GM12878 (cell line): ENCODE measurements around the gene PPP1R2. TPM values are rescaled to one million over a fixed set of nuclear protein-coding genes. Genes with fewer than 3 reads are reported as not detected.

Source experiments
- ATAC-seq: fragments of 200-7000 bp; cut with Tn5 transposase; 3 replicates; pipeline ENCODE4 v1.9.1; 2020; ENCODE audit warnings: mild to moderate bottlenecking, moderate library complexity
- BruUV-seq: library from RNA; stranded (reverse); fragments of 400-500 nt; replicated peaks from 2 replicates; lab custom pipeline; 2021; lab: Mats Ljungman, UMichigan
- CTCF ChIA-PET: fragments of 300-600 bp; sonication (Branson Sonifier 250); formaldehyde crosslinking; extraction: SDS; loops from one replicate; lab custom pipeline; 2021; ENCODE audit warnings: inconsistent platforms; lab: Yijun Ruan, JAX
- POLR2A ChIA-PET: fragments of 350-600 bp; formaldehyde crosslinking; extraction: SDS; loops from one replicate; lab custom pipeline; 2021; ENCODE audit warnings: inconsistent platforms; lab: Charles Lee
- RAD21 ChIA-PET: fragments of 300-600 bp; sonication (Branson Sonifier 250); formaldehyde crosslinking; loops from one replicate; lab custom pipeline; 2023; ENCODE audit warnings: antibody characterized with exemption; ENCODE audit not compliant: unreplicated experiment; lab: Charles Lee
- SMC1A ChIA-PET: fragments of 300-600 bp; sonication (Branson Sonifier 250); formaldehyde crosslinking; loops from one replicate; lab custom pipeline; 2023; ENCODE audit not compliant: unreplicated experiment, uncharacterized antibody; lab: Charles Lee
- DNase-seq: peaks from one replicate; pipeline ENCODE4 v3.0.0-alpha.2; 2011; ENCODE audit warnings: low read depth, low spot score
- FAIRE-seq: peaks from 3 replicates; lab custom pipeline; 2011; peaks lifted over from hg19 to GRCh38; lab: Jason Lieb, UNC
- H2AFZ ChIP-seq: 2 replicates; pipeline ENCODE4 v1.6.0; 2011; ENCODE audit warnings: low read depth, low read length, control low read depth; ENCODE audit not compliant: control insufficient read depth
- H3K27ac ChIP-seq: 2 replicates; pipeline ENCODE4 v1.5.1; 2011; ENCODE audit warnings: control low read depth; ENCODE audit not compliant: control insufficient read depth, insufficient read depth
- H3K27me3 ChIP-seq, 2 experiments: replicated peaks in 1 of 2; 2 replicates each; pipeline versions ENCODE4 v1.6.0 to v1.6.1; 2011; ENCODE audit warnings: low read length in 1 of 2; ENCODE audit not compliant: control insufficient read depth in 2 of 2, insufficient read depth in 2 of 2
- H3K36me3 ChIP-seq, 2 experiments: 2 replicates each; pipeline ENCODE4 v1.5.1; 2011; ENCODE audit warnings: low read length in 1 of 2; ENCODE audit not compliant: control insufficient read depth in 2 of 2, insufficient read depth in 2 of 2
- H3K4me1 ChIP-seq: 2 replicates; pipeline ENCODE4 v1.6.1; 2011; ENCODE audit warnings: mild to moderate bottlenecking, low read length, moderate library complexity, mixed read lengths; ENCODE audit not compliant: control insufficient read depth, insufficient read depth
- H3K4me2 ChIP-seq: 2 replicates; pipeline ENCODE4 v1.6.0; 2011; ENCODE audit warnings: control low read depth; ENCODE audit not compliant: control insufficient read depth, insufficient read depth
- H3K4me3 ChIP-seq: fragments of 200-600 bp; sonication (generic); 2 replicates; pipeline ENCODE4 v1.5.1; 2016
- H3K79me2 ChIP-seq: 2 replicates; pipeline ENCODE4 v1.6.0; 2011; ENCODE audit warnings: low read length; ENCODE audit not compliant: control insufficient read depth, insufficient read depth
- H3K9ac ChIP-seq: 2 replicates; pipeline ENCODE4 v1.8.0; 2011; ENCODE audit warnings: low read length, control low read depth, mixed read lengths; ENCODE audit not compliant: control insufficient read depth, insufficient read depth
- H3K9me3 ChIP-seq: replicated peaks from 3 replicates; pipeline ENCODE4 v1.5.1; 2011; ENCODE audit warnings: mild to moderate bottlenecking, low read length; ENCODE audit not compliant: control insufficient read depth, insufficient read depth
- H4K20me1 ChIP-seq: 2 replicates; pipeline ENCODE4 v1.6.0; 2011; ENCODE audit not compliant: control insufficient read depth, insufficient read depth
- BCL3 ChIP-seq: IDR thresholded peaks from 2 replicates; pipeline ENCODE4 v1.6.1; 2011; ENCODE audit warnings: borderline replicate concordance, low read depth, mild to moderate bottlenecking, moderate library complexity, low read length; ENCODE audit not compliant: insufficient read depth, poor library complexity, severe bottlenecking
- BCLAF1 ChIP-seq: fragments of 450-650 bp; IDR thresholded peaks from 2 replicates; pipeline ENCODE4 v1.6.1; 2017; ENCODE audit warnings: antibody characterized with exemption, mild to moderate bottlenecking, moderate library complexity
- CHD2 ChIP-seq: IDR thresholded peaks from 2 replicates; pipeline ENCODE4 v1.6.1; 2011; ENCODE audit warnings: low read depth, low read length, improper control_type of control experiment, borderline replicate concordance
- E4F1 ChIP-seq: fragments of 450-650 bp; IDR thresholded peaks from 2 replicates; pipeline ENCODE4 v1.6.1; 2018; ENCODE audit warnings: borderline replicate concordance, mild to moderate bottlenecking; ENCODE audit not compliant: partially characterized antibody
- IKZF2 ChIP-seq, 2 experiments: fragments of 450-650 bp; IDR thresholded peaks; 2 replicates each; pipeline ENCODE4 v1.6.1; 2017; ENCODE audit warnings: mild to moderate bottlenecking in 2 of 2, moderate library complexity in 2 of 2
- MEF2B ChIP-seq: fragments of 450-650 bp; IDR thresholded peaks from 2 replicates; pipeline ENCODE4 v1.6.1; 2018; ENCODE audit warnings: mild to moderate bottlenecking, moderate library complexity; ENCODE audit not compliant: partially characterized antibody, poor library complexity, severe bottlenecking
- MYC ChIP-seq: IDR thresholded peaks from 2 replicates; pipeline ENCODE4 v1.6.1; 2011; ENCODE audit warnings: mild to moderate bottlenecking, low read length, moderate library complexity, inconsistent platforms; ENCODE audit not compliant: insufficient read depth, insufficient replicate concordance, insufficient read length, severe bottlenecking
- NFYB ChIP-seq: IDR thresholded peaks from 2 replicates; pipeline ENCODE4 v1.6.1; 2011; ENCODE audit warnings: low read depth, mild to moderate bottlenecking, low read length, improper control_type of control experiment, moderate library complexity; ENCODE audit not compliant: insufficient read depth
- RBBP5 ChIP-seq: fragments of 200-600 bp; sonication (generic); conservative IDR thresholded peaks from 2 replicates; pipeline ENCODE4 v1.6.1; 2016
- RELA ChIP-seq: fragments of 450-650 bp; IDR thresholded peaks from 2 replicates; pipeline ENCODE4 v1.8.0; 2014; ENCODE audit warnings: borderline replicate concordance; ENCODE audit not compliant: partially characterized antibody
- REST ChIP-seq: IDR thresholded peaks from 2 replicates; pipeline ENCODE4 v1.6.1; 2012; ENCODE audit warnings: mild to moderate bottlenecking, low read depth, low read length
- ZNF24 ChIP-seq: fragments of 450-650 bp; IDR thresholded peaks from 2 replicates; pipeline ENCODE4 v1.6.1; 2017; ENCODE audit warnings: antibody characterized with exemption, mild to moderate bottlenecking
- ZZZ3 ChIP-seq: IDR thresholded peaks from 2 replicates; pipeline ENCODE4 v1.6.1; 2011; ENCODE audit warnings: low read depth; ENCODE audit not compliant: control insufficient read depth, insufficient read length
- WGBS: methylation state at CpG from one replicate; pipeline ENCODE4 v1.1.6; 2016; ENCODE audit warnings: low lambda C conversion rate; ENCODE audit not compliant: insufficient replicate concordance, insufficient coverage; ENCODE audit errors: missing lambda C conversion rate; 5-methylcytosine and 5-hydroxymethylcytosine counted together
- in situ Hi-C: fragments of 300-500 bp; cut with MboI; formaldehyde crosslinking; loops from 9 replicates; pipeline ENCODE4 v1.14.3; 2018; ENCODE audit warnings: mixed read lengths
- intact Hi-C: fragments of 100-400 bp; cut with micrococcal nuclease; formaldehyde crosslinking; loops from one replicate; pipeline ENCODE4 v1.14.2; 2022; ENCODE audit not compliant: unreplicated experiment
- polyA plus RNA-seq, 11 experiments: library from polyadenylated mRNA; depleted of rRNA in 4 of 11; unstranded in 6 of 11; stranded (reverse) in 5 of 11; fragments of >200 nt; fragmentation: Nextera tagmentation in 4 of 11; fragmentation: Illumina TruSeq in 1 of 11; extraction: Ambion mirVana in 4 of 11; extraction: Trizol in 1 of 11; gene quantifications; 1 replicate in 1 of 11; 2 replicates in 10 of 11; pipeline versions ENCODE4 v1.2.1 to v1.2.3, GENCODE V29; 2011 to 2016; ENCODE audit warnings: inconsistent platforms in 2 of 11, missing spikeins in 2 of 11, low read depth in 1 of 11
- total RNA-seq, 4 experiments: library from RNA; depleted of rRNA in 3 of 4; stranded (reverse); fragments of >200 nt in 3 of 4; fragmentation: Illumina TruSeq in 1 of 4; extraction: Trizol in 1 of 4; gene quantifications; 2 replicates each; pipeline versions ENCODE4 v1.2.1 to v1.2.3, GENCODE V29; 2013 to 2021

PPP1R2 gene
- total and polyA plus RNA-seq, 10 of the 15 experiments (the other 5 are each of a cell fraction or from before 2014, with no cell fraction given): 10.5 to 116 (median 46.9) TPM

- ChIA-PET SMC1A (interaction anchor here (0.6 kb wide), 1 partner anchor 192 kb away, joined by 3 read pairs; no protein-coding TSS in a partner anchor), CTCF (no interaction called here), RAD21 (no interaction called here), POLR2A (no interaction called here)
- no TSS peak for BruUV-seq
- FAIRE-seq (no peak), DNase-seq (no peak), ATAC-seq (no peak)
- in situ Hi-C loops: loop anchor here (10.0 kb wide), 1 partner anchor 49 kb away; no protein-coding TSS in a partner anchor
- no peaks in the 10 kb centered on the region for H3K27me3 ChIP-seq
- H2AFZ ChIP-seq: no peak overlapping the region
- H3K9me3 ChIP-seq: peaks cover 6% of the 10 kb centered on the region; the same call in 2 of the 3 replicates
- 33% methylated on average over 4 of the region's 4 CpGs for WGBS
- intact Hi-C loops: no loop called here
- no peak overlapping the region for H3K4me2 ChIP-seq
- no peak overlapping the region for H3K9ac ChIP-seq
- no peak overlapping the region for H3K27ac ChIP-seq
- no peaks in the 10 kb centered on the region for H3K79me2 ChIP-seq
- no peaks in the 10 kb centered on the region for H3K36me3 ChIP-seq
- no peak overlapping the region for H3K4me3 ChIP-seq
- H3K4me1 ChIP-seq: no peaks in the 10 kb centered on the region
- H4K20me1 ChIP-seq: no peaks in the 10 kb centered on the region
- TF ChIP-seq IKZF2 (IDR thresholded peaks at IDR 0.05): no peak
- TF ChIP-seq E4F1: no peak
- no peak for TF ChIP-seq NFYB
- no peak for TF ChIP-seq BCLAF1
- no peak for TF ChIP-seq MYC
- no peak for TF ChIP-seq BCL3
- no peak for TF ChIP-seq REST
- TF ChIP-seq CHD2: no peak
- no peak for TF ChIP-seq RELA
- TF ChIP-seq MEF2B: no peak
- TF ChIP-seq RBBP5: no peak
- no peak for TF ChIP-seq ZNF24
- TF ChIP-seq ZZZ3: no peak
Observed at GRCh38 chr3:195466251-195466650, 76.9 kb downstream of the PPP1R2 start.
